GM12878 (cell line): ENCODE results near the gene NXN. TPM values are rescaled to one million over a fixed set of nuclear protein-coding genes. Genes with fewer than 3 reads are reported as not detected.

Experiments
- ATAC-seq: fragments of 200-7000 bp; cut with Tn5 transposase; 3 replicates; pipeline ENCODE4 v1.9.1; 2020; ENCODE audit warnings: mild to moderate bottlenecking, moderate library complexity
- BruUV-seq: library from RNA; stranded (reverse); fragments of 400-500 nt; replicated peaks from 2 replicates; lab custom pipeline; 2021; lab: Mats Ljungman, UMichigan
- CTCF ChIA-PET: fragments of 300-600 bp; sonication (Branson Sonifier 250); formaldehyde crosslinking; extraction: SDS; loops from one replicate; lab custom pipeline; 2021; ENCODE audit warnings: inconsistent platforms; lab: Yijun Ruan, JAX
- POLR2A ChIA-PET: fragments of 350-600 bp; formaldehyde crosslinking; extraction: SDS; loops from one replicate; lab custom pipeline; 2021; ENCODE audit warnings: inconsistent platforms; lab: Charles Lee
- RAD21 ChIA-PET: fragments of 300-600 bp; sonication (Branson Sonifier 250); formaldehyde crosslinking; loops from one replicate; lab custom pipeline; 2023; ENCODE audit warnings: antibody characterized with exemption; ENCODE audit not compliant: unreplicated experiment; lab: Charles Lee
- SMC1A ChIA-PET: fragments of 300-600 bp; sonication (Branson Sonifier 250); formaldehyde crosslinking; loops from one replicate; lab custom pipeline; 2023; ENCODE audit not compliant: unreplicated experiment, uncharacterized antibody; lab: Charles Lee
- DNase-seq: peaks from one replicate; pipeline ENCODE4 v3.0.0-alpha.2; 2011; ENCODE audit warnings: low read depth, low spot score
- FAIRE-seq: peaks from 3 replicates; lab custom pipeline; 2011; peaks lifted over from hg19 to GRCh38; lab: Jason Lieb, UNC
- H2AFZ ChIP-seq: 2 replicates; pipeline ENCODE4 v1.6.0; 2011; ENCODE audit warnings: low read depth, low read length, control low read depth; ENCODE audit not compliant: control insufficient read depth
- H3K27ac ChIP-seq: 2 replicates; pipeline ENCODE4 v1.5.1; 2011; ENCODE audit warnings: control low read depth; ENCODE audit not compliant: control insufficient read depth, insufficient read depth
- H3K27me3 ChIP-seq, 2 experiments: replicated peaks in 1 of 2; 2 replicates each; pipeline versions ENCODE4 v1.6.0 to v1.6.1; 2011; ENCODE audit warnings: low read length in 1 of 2; ENCODE audit not compliant: control insufficient read depth in 2 of 2, insufficient read depth in 2 of 2
- H3K36me3 ChIP-seq, 2 experiments: 2 replicates each; pipeline ENCODE4 v1.5.1; 2011; ENCODE audit warnings: low read length in 1 of 2; ENCODE audit not compliant: control insufficient read depth in 2 of 2, insufficient read depth in 2 of 2
- H3K4me1 ChIP-seq: 2 replicates; pipeline ENCODE4 v1.6.1; 2011; ENCODE audit warnings: mild to moderate bottlenecking, low read length, moderate library complexity, mixed read lengths; ENCODE audit not compliant: control insufficient read depth, insufficient read depth
- H3K4me2 ChIP-seq: 2 replicates; pipeline ENCODE4 v1.6.0; 2011; ENCODE audit warnings: control low read depth; ENCODE audit not compliant: control insufficient read depth, insufficient read depth
- H3K4me3 ChIP-seq: fragments of 200-600 bp; sonication (generic); 2 replicates; pipeline ENCODE4 v1.5.1; 2016
- H3K79me2 ChIP-seq: 2 replicates; pipeline ENCODE4 v1.6.0; 2011; ENCODE audit warnings: low read length; ENCODE audit not compliant: control insufficient read depth, insufficient read depth
- H3K9ac ChIP-seq: 2 replicates; pipeline ENCODE4 v1.8.0; 2011; ENCODE audit warnings: low read length, control low read depth, mixed read lengths; ENCODE audit not compliant: control insufficient read depth, insufficient read depth
- H3K9me3 ChIP-seq: replicated peaks from 3 replicates; pipeline ENCODE4 v1.5.1; 2011; ENCODE audit warnings: mild to moderate bottlenecking, low read length; ENCODE audit not compliant: control insufficient read depth, insufficient read depth
- H4K20me1 ChIP-seq: 2 replicates; pipeline ENCODE4 v1.6.0; 2011; ENCODE audit not compliant: control insufficient read depth, insufficient read depth
- ATF7 ChIP-seq: fragments of 450-650 bp; IDR thresholded peaks from 2 replicates; pipeline ENCODE4 v1.6.1; 2016; ENCODE audit warnings: low read depth, mild to moderate bottlenecking
- BCL3 ChIP-seq: IDR thresholded peaks from 2 replicates; pipeline ENCODE4 v1.6.1; 2011; ENCODE audit warnings: borderline replicate concordance, low read depth, mild to moderate bottlenecking, moderate library complexity, low read length; ENCODE audit not compliant: insufficient read depth, poor library complexity, severe bottlenecking
- BRCA1 ChIP-seq: IDR thresholded peaks from 2 replicates; pipeline ENCODE4 v1.6.1; 2011; ENCODE audit warnings: low read depth, low read length, improper control_type of control experiment
- ELK1 ChIP-seq: IDR thresholded peaks from 2 replicates; pipeline ENCODE4 v1.6.1; 2012; ENCODE audit warnings: low read depth, low read length, improper control_type of control experiment
- JUNB ChIP-seq: IDR thresholded peaks from 2 replicates; pipeline ENCODE4 v1.6.1; 2016; ENCODE audit warnings: antibody characterized with exemption, mild to moderate bottlenecking
- MEF2B ChIP-seq: fragments of 450-650 bp; IDR thresholded peaks from 2 replicates; pipeline ENCODE4 v1.6.1; 2018; ENCODE audit warnings: mild to moderate bottlenecking, moderate library complexity; ENCODE audit not compliant: partially characterized antibody, poor library complexity, severe bottlenecking
- NFYA ChIP-seq: IDR thresholded peaks from 2 replicates; pipeline ENCODE4 v1.6.1; 2011; ENCODE audit warnings: low read depth, mild to moderate bottlenecking, low read length, improper control_type of control experiment, borderline replicate concordance
- NR2C1 ChIP-seq: fragments of 450-650 bp; IDR thresholded peaks from 2 replicates; pipeline ENCODE4 v1.6.1; 2017; ENCODE audit warnings: antibody characterized with exemption, mild to moderate bottlenecking, moderate library complexity
- PAX5 ChIP-seq: IDR thresholded peaks from 2 replicates; pipeline ENCODE4 v1.6.1; 2011; ENCODE audit warnings: low read depth, low read length, borderline replicate concordance
- POLR2A ChIP-seq: IDR thresholded peaks from 2 replicates; pipeline ENCODE4 v1.6.1; 2011; ENCODE audit warnings: low read depth, mild to moderate bottlenecking, low read length
- POLR2AphosphoS2 ChIP-seq: IDR thresholded peaks from 2 replicates; pipeline ENCODE4 v1.6.1; 2011; ENCODE audit warnings: low read depth, mild to moderate bottlenecking, low read length, improper control_type of control experiment, moderate library complexity
- RAD51 ChIP-seq: fragments of 450-650 bp; IDR thresholded peaks from 2 replicates; pipeline ENCODE4 v1.6.1; 2016; ENCODE audit warnings: moderate library complexity, mild to moderate bottlenecking, inconsistent platforms
- RBBP5 ChIP-seq: fragments of 200-600 bp; sonication (generic); conservative IDR thresholded peaks from 2 replicates; pipeline ENCODE4 v1.6.1; 2016
- SPI1 ChIP-seq: IDR thresholded peaks from 2 replicates; pipeline ENCODE4 v1.6.1; 2011; ENCODE audit warnings: low read depth, mild to moderate bottlenecking, low read length, moderate library complexity, borderline replicate concordance; ENCODE audit not compliant: insufficient read depth
- TAF1 ChIP-seq: IDR thresholded peaks from 2 replicates; pipeline ENCODE4 v1.6.1; 2011; ENCODE audit warnings: mild to moderate bottlenecking, low read depth, low read length, borderline replicate concordance
- WGBS: methylation state at CpG from one replicate; pipeline ENCODE4 v1.1.6; 2016; ENCODE audit warnings: low lambda C conversion rate; ENCODE audit not compliant: insufficient replicate concordance, insufficient coverage; ENCODE audit errors: missing lambda C conversion rate; 5-methylcytosine and 5-hydroxymethylcytosine counted together
- in situ Hi-C: fragments of 300-500 bp; cut with MboI; formaldehyde crosslinking; loops from 9 replicates; pipeline ENCODE4 v1.14.3; 2018; ENCODE audit warnings: mixed read lengths
- intact Hi-C: fragments of 100-400 bp; cut with micrococcal nuclease; formaldehyde crosslinking; loops from one replicate; pipeline ENCODE4 v1.14.2; 2022; ENCODE audit not compliant: unreplicated experiment
- polyA plus RNA-seq, 11 experiments: library from polyadenylated mRNA; depleted of rRNA in 4 of 11; unstranded in 6 of 11; stranded (reverse) in 5 of 11; fragments of >200 nt; fragmentation: Nextera tagmentation in 4 of 11; fragmentation: Illumina TruSeq in 1 of 11; extraction: Ambion mirVana in 4 of 11; extraction: Trizol in 1 of 11; gene quantifications; 1 replicate in 1 of 11; 2 replicates in 10 of 11; pipeline versions ENCODE4 v1.2.1 to v1.2.3, GENCODE V29; 2011 to 2016; ENCODE audit warnings: inconsistent platforms in 2 of 11, missing spikeins in 2 of 11, low read depth in 1 of 11
- total RNA-seq, 4 experiments: library from RNA; depleted of rRNA in 3 of 4; stranded (reverse); fragments of >200 nt in 3 of 4; fragmentation: Illumina TruSeq in 1 of 4; extraction: Trizol in 1 of 4; gene quantifications; 2 replicates each; pipeline versions ENCODE4 v1.2.1 to v1.2.3, GENCODE V29; 2013 to 2021

The NXN gene
- total and polyA plus RNA-seq, 10 of the 15 experiments (the other 5 are each of a cell fraction or from before 2014, with no cell fraction given) = 0.04 to 1.2 (median 0.30) TPM

DNA sequence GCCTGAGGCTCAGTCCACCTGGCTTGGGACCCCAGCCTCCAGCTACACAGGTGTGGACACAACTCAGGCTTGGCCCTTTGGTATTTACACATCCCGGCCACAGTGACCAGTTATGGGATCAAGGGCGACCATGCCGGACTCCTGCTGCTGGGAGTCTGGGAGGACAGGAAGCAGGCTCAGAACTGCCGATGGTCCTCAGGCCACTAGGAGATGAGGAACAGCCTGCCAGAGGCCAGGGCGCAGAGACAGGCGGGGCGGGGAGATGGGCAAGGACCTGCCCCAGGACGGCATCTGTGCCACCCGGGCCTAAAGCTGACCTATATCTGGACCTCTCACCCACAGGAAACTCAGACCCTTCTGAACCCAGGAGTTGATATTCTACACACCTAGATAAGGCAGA lies 12.5 kb downstream of the NXN start:
- H4K20me1 ChIP-seq = no peaks in the 10 kb centered on the region
- DNase-seq = no peak
- ChIA-PET CTCF (no interaction called here), POLR2A (no interaction called here), SMC1A (no interaction called here), RAD21 (no interaction called here)
- H3K4me2 ChIP-seq = no peak overlapping the region
- H3K36me3 ChIP-seq = no peaks in the 10 kb centered on the region
- no peak overlapping the region for H3K4me3 ChIP-seq
- no peaks in the 10 kb centered on the region for H3K9me3 ChIP-seq
- no peak for TF ChIP-seq POLR2AphosphoS2
- no peak for TF ChIP-seq ELK1
- no peak for TF ChIP-seq POLR2A
- TF ChIP-seq MEF2B = no peak
- no peak for TF ChIP-seq NR2C1
- no peak for TF ChIP-seq JUNB
- no peak for TF ChIP-seq ATF7
- no peak for TF ChIP-seq RBBP5
- TF ChIP-seq SPI1 = no peak
- no peak for TF ChIP-seq NFYA
- TF ChIP-seq BRCA1 = no peak
- no peak for TF ChIP-seq BCL3
- TF ChIP-seq TAF1 = no peak
- no peak for TF ChIP-seq RAD51
- TF ChIP-seq PAX5 = no peak
- in situ Hi-C loops = no loop called here
- H3K27ac ChIP-seq = no peak overlapping the region
- no peaks in the 10 kb centered on the region for H3K4me1 ChIP-seq
- no peaks in the 10 kb centered on the region for H3K79me2 ChIP-seq
- H3K27me3 ChIP-seq = peaks cover 0 to 2% of the 10 kb centered on the region in 2 experiments; a peak in 1 of 4 replicates
- WGBS = 70% methylated on average over 9 of the region's 9 CpGs
- ATAC-seq = no peak
- BruUV-seq = no TSS peak
- H2AFZ ChIP-seq = no peak overlapping the region
- no peak for FAIRE-seq
- intact Hi-C loops = no loop called here
- no peak overlapping the region for H3K9ac ChIP-seq
